CD4-positive, alpha-beta T cell (primary cell): ENCODE results near the gene CD79B. TPM values are rescaled to one million over a fixed set of nuclear protein-coding genes. Genes with fewer than 3 reads are reported as not detected.
A peak's percentile ranks its signal among the peaks of the same experiment; 100 is the strongest.

Source experiments
- ATAC-seq: fragments of 200-7000 bp; cut with Tn5 transposase; one replicate; pipeline ENCODE4 v1.10.0; 2022; ENCODE audit warnings: mild to moderate bottlenecking; ENCODE audit not compliant: poor library complexity
- CTCF ChIA-PET: fragments of 350-600 bp; sonication (Branson Sonifier 250); formaldehyde crosslinking; loops from one replicate; lab custom pipeline; 2021; ENCODE audit warnings: antibody characterized with exemption, inconsistent platforms; lab: Charles Lee
- POLR2A ChIA-PET: fragments of 350-600 bp; sonication (Branson Sonifier 250); formaldehyde crosslinking; loops from one replicate; lab custom pipeline; 2021; ENCODE audit warnings: antibody characterized with exemption, inconsistent platforms; lab: Charles Lee
- DNase-seq, 14 experiments: peaks; one replicate each; pipeline ENCODE4 v3.0.0-alpha.2; 2013 to 2020; ENCODE audit warnings: mixed read lengths in 2 of 14
- H3K27ac ChIP-seq, 2 donors: one replicate each; pipeline versions ENCODE4 v1.5.1 to v1.7.0; 2013; ENCODE audit warnings: low read length in 2 of 2, low read depth in 1 of 2, mild to moderate bottlenecking in 1 of 2
- H3K27me3 ChIP-seq, 2 experiments: 1 replicate in 1 of 2; 2 replicates in 1 of 2; pipeline versions ENCODE4 v1.6.1 to v1.7.0; 2013; ENCODE audit warnings: low read length in 2 of 2, control low read depth in 1 of 2, mild to moderate bottlenecking in 1 of 2, moderate library complexity in 1 of 2; ENCODE audit not compliant: insufficient read depth in 2 of 2, control insufficient read depth in 1 of 2
- H3K36me3 ChIP-seq: one replicate; pipeline ENCODE4 v1.6.1; 2013; ENCODE audit warnings: low read length, control low read depth; ENCODE audit not compliant: insufficient read depth
- H3K4me1 ChIP-seq: one replicate; pipeline ENCODE4 v1.6.1; 2013; ENCODE audit warnings: low read length, control low read depth; ENCODE audit not compliant: insufficient read depth
- H3K4me3 ChIP-seq: one replicate; pipeline ENCODE4 v1.5.1; 2013; ENCODE audit warnings: mild to moderate bottlenecking, low read length, moderate library complexity
- H3K9me3 ChIP-seq, 2 experiments: 1 replicate in 1 of 2; 2 replicates in 1 of 2; pipeline versions ENCODE4 v1.6.1 to v1.7.0; 2013; ENCODE audit warnings: low read length in 2 of 2, mild to moderate bottlenecking in 2 of 2, control low read depth in 1 of 2, moderate library complexity in 1 of 2; ENCODE audit not compliant: control insufficient read depth in 1 of 2, insufficient read depth in 1 of 2
- H3K27ac Mint-ChIP-seq: one replicate; pipeline ENCODE4 v1.8.0; 2020; ENCODE audit warnings: mixed read lengths
- H3K27me3 Mint-ChIP-seq: one replicate; pipeline ENCODE4 v1.8.0; 2021; ENCODE audit warnings: mixed read lengths
- H3K36me3 Mint-ChIP-seq: one replicate; pipeline ENCODE4 v1.8.0; 2021; ENCODE audit warnings: low read depth, mixed read lengths
- H3K4me1 Mint-ChIP-seq: one replicate; pipeline ENCODE4 v1.8.0; 2021; ENCODE audit warnings: low read depth, mixed read lengths
- H3K4me3 Mint-ChIP-seq: one replicate; pipeline ENCODE4 v1.8.0; 2020; ENCODE audit warnings: mild to moderate bottlenecking, mixed read lengths
- H3K9me3 Mint-ChIP-seq: one replicate; pipeline ENCODE4 v1.8.0; 2020; ENCODE audit warnings: mixed read lengths
- intact Hi-C, 2 experiments: fragments of 100-400 bp; cut with DNase I in 1 of 2; cut with micrococcal nuclease in 1 of 2; formaldehyde crosslinking; loops; one replicate each; pipeline versions ENCODE4 v1.15.1 to v1.9.0; 2023 to 2025; cut with DNase I, micrococcal nuclease
- total RNA-seq, 174 experiments: library from RNA in 2 of 174; stranded (reverse) in 2 of 174; gene quantifications; one replicate each; pipeline ENCODE4 v1.2.3 and lab custom pipeline; 2021 to 2026
- TF ChIP-seq, protein P1 (sequence below): fragments of 200-600 bp; IDR thresholded peaks from one replicate; pipeline ENCODE4 v1.8.0; 2022; ENCODE audit warnings: antibody characterized with exemption, mild to moderate bottlenecking

Gene CD79B
- total RNA-seq, 2 experiments from 2014 or later, result 5.3 to 5.5 TPM

DNA sequence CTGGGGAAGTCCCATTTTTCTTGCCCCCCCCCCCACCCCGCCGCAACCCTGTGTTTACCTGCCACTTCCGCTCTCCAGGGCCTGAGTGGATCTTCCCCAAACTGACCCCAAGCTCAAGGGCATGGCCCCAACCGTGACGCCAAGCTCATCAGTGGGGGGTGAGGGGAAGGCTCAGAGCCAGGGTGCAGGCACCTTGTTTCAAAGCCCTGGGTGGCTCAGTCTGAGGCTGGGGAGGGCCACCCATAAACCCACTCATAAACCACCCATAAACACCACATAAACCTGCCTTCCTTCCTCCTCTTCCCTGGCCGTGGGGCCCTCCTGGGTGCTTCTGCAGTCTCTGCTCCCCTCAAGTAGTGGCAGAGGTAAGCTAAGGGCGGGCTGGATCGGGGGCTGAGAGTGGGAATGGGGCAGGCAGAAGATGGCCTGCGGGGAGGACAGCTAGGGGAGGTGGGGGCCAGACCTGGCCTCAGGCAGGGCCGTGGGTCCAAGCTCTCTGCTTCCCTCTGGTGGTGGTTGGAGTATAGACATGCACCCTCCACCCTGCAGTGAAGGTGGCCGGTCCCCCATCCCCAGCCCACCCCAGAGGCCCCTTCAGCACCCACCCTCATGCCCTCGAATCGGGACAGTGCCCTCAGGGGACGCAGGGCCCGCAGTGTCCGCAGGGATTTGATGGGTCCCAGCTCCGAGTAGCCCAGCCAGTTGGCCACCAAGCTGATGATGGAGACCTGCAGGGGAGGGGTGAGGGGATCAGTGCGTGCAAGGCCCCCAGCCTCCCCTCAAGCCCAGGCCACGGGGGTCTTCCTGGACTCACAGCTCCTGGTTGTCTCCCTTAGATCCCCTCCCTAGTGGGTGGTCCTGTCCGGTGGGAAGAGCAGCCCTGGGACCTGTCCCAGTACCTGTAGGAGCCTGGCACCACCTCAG lies 14.6 kb upstream of the CD79B start:
- ChIA-PET POLR2A (interaction anchor here (0.6 to 2.7 kb wide), 8 partner anchors 14 to 199 kb away, joined by 3 to 18 read pairs (median 10); partner anchors contain the start of genes CD79B and ICAM2), CTCF (interaction anchor here (0.6 to 3.0 kb wide), 18 partner anchors 8 to 82 kb away, joined by 3 to 29 read pairs (median 5); partner anchors contain the start of gene CD79B)
- H3K4me1 Mint-ChIP-seq, result peaks cover 29% of the 10 kb centered on the region
- TF ChIP-seq, protein P1, sequence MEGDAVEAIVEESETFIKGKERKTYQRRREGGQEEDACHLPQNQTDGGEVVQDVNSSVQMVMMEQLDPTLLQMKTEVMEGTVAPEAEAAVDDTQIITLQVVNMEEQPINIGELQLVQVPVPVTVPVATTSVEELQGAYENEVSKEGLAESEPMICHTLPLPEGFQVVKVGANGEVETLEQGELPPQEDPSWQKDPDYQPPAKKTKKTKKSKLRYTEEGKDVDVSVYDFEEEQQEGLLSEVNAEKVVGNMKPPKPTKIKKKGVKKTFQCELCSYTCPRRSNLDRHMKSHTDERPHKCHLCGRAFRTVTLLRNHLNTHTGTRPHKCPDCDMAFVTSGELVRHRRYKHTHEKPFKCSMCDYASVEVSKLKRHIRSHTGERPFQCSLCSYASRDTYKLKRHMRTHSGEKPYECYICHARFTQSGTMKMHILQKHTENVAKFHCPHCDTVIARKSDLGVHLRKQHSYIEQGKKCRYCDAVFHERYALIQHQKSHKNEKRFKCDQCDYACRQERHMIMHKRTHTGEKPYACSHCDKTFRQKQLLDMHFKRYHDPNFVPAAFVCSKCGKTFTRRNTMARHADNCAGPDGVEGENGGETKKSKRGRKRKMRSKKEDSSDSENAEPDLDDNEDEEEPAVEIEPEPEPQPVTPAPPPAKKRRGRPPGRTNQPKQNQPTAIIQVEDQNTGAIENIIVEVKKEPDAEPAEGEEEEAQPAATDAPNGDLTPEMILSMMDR, result peak; percentile 87
- H3K9me3 ChIP-seq, result no peaks in the 10 kb centered on the region
- peaks cover 25% of the 10 kb centered on the region for H3K4me1 ChIP-seq
- H3K36me3 Mint-ChIP-seq, result no peaks in the 10 kb centered on the region
- peak overlapping the region; percentile 58 for H3K4me3 Mint-ChIP-seq
- intact Hi-C loops, result loop anchor here (1.0 to 5.0 kb wide), 3 partner anchors 27 to 76 kb away; partner anchors contain the start of gene ICAM2 (in 1 of the 2)
- H3K27me3 Mint-ChIP-seq, result no peaks in the 10 kb centered on the region
- peak; percentile 80 for ATAC-seq
- H3K36me3 ChIP-seq, result no peaks in the 10 kb centered on the region
- H3K4me3 ChIP-seq, result peak overlapping the region; percentile 39
- H3K27me3 ChIP-seq, result no peaks in the 10 kb centered on the region
- H3K27ac Mint-ChIP-seq, result no peak overlapping the region
- H3K9me3 Mint-ChIP-seq, result no peaks in the 10 kb centered on the region
- DNase-seq, result peak; percentile 29 to 81 (median 40)
- H3K27ac ChIP-seq, result no peak overlapping the region

DNA sequence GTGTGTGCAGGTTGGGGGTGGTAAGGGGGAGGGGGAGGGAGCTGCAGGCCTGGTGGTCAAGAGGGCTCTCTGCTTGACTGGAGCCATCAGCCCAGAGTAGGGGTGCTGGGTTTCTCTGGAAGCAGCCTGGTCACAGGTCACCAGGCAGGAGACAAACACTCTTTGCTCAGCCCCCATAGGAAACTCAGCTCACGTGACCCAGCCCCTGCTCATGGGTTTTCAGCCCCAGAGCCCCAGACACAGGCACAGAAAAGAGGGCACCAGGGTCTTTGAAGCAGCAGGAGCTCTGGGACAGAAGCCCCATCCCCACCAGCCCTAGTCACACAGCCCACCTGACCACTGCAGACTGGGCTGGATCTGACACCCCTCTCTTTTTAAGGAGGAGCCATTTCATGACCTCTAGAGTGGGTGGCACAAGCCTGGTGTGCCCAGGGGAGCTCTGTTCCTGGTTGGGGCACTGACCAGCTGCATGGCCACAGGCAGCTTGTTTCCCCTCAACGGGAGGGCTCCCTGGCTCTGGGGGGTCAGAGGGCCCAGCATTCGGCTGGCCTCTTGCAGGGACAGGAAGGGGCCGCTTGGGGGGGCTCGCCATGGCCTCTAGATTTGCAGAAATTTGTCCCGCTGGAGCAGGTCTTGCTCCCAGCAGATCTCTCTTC lies 13.8 kb upstream of the CD79B start:
- Histone ChIP-seq H3K4me3 (peak overlapping the region; percentile 39), H3K27ac (no peak overlapping the region), H3K4me1 (peaks cover 25% of the 10 kb centered on the region), H3K9me3 (no peaks in the 10 kb centered on the region), H3K27me3 (no peaks in the 10 kb centered on the region), H3K36me3 (no peaks in the 10 kb centered on the region)
- ChIA-PET POLR2A (interaction anchor here (0.6 to 2.7 kb wide), 8 partner anchors 13 to 200 kb away, joined by 3 to 18 read pairs (median 10); partner anchors contain the start of genes CD79B and ICAM2), CTCF (interaction anchor here (0.6 to 3.0 kb wide), 16 partner anchors 9 to 83 kb away, joined by 3 to 29 read pairs (median 6); partner anchors contain the start of gene CD79B)
- TF ChIP-seq, protein P1, result no peak
- no peaks in the 10 kb centered on the region for H3K36me3 Mint-ChIP-seq
- no peaks in the 10 kb centered on the region for H3K27me3 Mint-ChIP-seq
- DNase-seq, result no peak
- no peak overlapping the region for H3K4me3 Mint-ChIP-seq
- ATAC-seq, result no peak
- H3K27ac Mint-ChIP-seq, result no peak overlapping the region
- intact Hi-C loops, result loop anchor here (1.0 to 5.0 kb wide), 3 partner anchors 27 to 76 kb away; partner anchors contain the start of gene ICAM2 (in 1 of the 2)
- no peaks in the 10 kb centered on the region for H3K9me3 Mint-ChIP-seq
- peaks cover 26% of the 10 kb centered on the region for H3K4me1 Mint-ChIP-seq
